NCI-H2227 (cell line): ENCODE results near the gene STIM1.
"Not testable (repeated sequence)": the region's sequence is repeated elsewhere in the genome, so short reads cannot be mapped to it uniquely, and the experiment has no call there.

Experiments
- DNase-seq: peaks from one replicate; lab custom pipeline; 2025; ENCODE audit not compliant: unreplicated experiment; lab: John Stamatoyannopoulos, UW

The STIM1 gene

DNA sequence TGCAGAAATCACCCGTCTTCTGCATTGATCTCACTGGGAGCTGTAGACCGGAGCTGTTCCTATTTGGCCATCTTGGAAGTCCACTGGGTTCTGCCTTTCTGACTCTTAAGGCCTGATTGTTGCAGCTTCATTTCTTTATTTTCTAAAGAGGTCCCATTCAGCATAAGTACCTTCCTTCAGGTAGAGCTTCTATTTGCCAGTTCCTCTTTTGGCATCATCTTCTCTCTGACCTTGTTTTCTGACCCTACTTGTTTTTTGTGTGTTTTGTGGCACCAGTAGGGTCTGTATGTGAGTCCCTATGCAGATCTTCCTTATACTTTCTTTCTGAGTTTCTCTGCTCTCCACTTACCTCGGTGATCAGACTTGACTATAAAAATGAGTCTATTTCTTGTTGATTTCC, 161.7 kb downstream of the STIM1 start:
- no peak for DNase-seq

DNA sequence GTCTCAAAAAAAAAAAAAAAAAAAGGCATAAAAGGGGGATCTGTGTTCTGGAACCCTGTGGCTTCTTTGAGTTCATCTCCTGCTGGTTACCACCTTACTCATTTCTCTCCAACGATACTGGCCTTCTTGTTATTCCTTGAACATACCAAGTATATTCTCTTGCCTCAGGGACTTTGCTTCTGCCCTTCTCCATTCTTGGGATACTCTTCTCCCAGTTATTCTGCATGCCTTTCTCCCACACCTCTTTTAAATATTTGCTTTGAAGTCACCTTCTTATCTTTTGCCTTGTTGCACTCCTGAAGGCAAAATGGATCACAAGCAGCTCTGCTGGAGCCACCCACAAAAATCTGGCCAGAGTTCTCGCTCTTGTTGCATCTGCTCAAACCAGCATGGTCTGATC, 163.2 kb downstream of the STIM1 start:
- DNase-seq: no peak

DNA sequence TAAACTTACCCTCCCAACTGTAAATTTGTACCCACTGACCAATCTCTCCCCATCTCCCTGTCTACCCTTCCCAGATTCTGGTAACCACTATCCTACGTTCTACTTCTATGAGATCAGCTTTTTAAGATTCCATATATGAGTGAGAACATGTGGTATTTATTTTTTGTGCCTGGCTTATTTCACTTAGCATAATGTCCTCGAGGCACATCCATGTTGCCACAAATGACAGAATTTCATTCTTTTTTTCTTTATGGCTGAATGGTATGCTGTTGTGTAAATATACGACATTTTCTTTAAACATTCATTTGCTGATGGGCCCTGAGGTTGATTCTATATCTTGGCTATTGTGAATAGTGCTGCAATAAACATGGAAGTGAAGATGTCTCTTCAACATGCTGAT, 164.4 kb downstream of the STIM1 start:
- no peak for DNase-seq

DNA sequence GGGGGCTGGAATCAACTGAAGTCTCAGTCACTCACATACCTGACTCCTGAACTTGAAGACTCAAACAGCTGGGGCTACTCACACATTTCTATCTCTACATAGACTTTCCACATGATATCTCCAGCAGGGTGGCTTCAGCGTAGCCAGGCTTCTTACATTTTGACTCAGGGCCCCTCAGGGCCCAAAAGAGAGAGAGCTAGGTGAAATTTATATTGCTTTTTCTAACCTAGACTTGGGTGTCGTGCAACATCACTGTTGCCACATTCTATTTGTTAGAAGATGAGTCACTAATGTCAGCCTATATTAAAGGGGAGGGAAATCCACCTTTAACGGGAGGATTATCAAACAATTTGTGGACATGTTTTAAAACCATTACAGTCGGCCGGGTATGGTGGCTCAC, 167.2 kb downstream of the STIM1 start:
- no peak for DNase-seq

DNA sequence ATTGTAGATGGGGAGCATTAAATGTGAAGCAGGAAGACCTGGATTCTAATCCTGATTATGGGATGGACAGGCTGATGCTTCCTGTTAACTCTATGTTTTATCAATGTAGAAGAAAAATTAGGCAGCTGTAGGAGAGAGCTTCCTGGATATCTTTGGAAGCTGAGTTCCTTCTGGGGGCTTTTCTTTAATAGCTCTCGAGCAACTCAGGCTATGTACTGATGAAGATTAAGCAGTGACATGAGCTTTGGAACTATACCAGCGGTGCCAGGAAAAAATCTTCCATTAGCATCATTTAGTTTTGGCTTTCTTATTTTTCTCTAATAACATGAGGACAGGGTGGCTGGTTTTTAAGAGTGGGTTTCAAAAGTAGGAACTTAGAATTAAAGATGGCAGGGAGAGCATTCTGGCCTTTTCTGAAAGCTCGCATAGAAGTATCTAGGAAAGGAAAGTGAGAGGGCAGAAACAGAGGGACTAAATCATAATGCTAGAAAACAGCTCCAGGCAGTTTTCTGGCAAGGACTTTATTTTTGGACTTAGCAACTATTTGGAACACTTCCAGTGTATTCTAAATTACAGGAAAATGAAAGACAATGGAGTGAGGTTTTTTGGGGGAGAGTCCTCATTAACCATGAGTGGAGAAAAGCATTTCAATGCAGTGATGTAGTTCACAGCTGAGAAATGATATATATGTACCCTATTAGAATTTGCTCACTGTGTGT, 169.9 kb downstream of the STIM1 start:
- DNase-seq: no peak

DNA sequence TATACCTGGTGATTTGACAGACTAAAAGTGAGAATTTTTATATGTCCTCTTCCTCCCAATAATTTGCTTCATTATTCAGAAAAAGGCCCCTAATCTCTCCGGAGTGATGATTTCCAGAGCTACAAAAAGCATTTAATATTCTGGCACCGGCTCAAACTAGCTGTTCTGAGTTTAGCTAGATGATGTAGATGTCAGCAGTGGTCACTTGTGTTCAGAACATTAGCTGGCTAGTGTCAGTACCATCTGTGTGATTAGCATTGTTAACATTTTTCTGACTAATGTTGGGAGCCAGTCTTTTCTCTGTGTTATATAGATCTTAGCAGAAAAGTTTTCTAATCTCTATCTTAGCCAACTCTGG, 170.5 kb downstream of the STIM1 start:
- no peak for DNase-seq

DNA sequence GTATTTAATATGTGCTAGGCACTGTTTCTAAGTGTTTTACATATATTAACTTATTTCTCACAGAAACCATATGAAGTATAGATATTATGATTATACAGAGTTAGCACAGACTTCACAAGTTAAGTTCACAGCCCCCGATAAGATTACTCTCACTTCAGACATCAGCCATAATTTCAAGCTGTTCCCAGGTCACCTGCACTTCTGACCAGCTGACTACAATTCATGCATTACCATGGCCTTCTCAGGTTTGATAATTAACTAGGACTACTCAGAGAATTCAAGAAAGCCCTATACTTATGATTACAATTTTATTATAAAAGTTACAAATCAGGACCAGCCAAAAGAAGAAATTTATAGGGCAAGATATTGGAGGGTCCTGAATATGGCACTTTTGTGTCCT, 170.9 kb downstream of the STIM1 start:
- no peak for DNase-seq

DNA sequence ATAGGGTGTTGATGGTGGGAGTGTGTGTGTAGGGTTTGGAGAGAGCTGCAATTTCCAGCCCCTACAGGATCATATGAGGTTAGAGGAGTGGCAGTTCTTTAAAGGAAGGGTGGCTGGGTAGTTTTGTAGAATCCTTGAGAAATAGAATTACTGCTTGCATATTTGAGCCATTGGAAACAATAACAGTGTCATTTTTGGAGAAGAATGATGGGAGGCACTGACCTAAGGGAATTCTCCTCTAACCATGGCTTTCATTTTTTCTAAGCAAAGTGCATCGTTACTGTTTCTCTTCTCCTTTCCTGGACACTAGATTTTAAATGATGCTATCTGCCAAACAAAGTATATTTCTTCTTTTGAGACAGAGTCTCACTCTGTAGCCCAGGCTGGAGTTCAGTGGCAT, 172.3 kb downstream of the STIM1 start:
- DNase-seq: no peak

DNA sequence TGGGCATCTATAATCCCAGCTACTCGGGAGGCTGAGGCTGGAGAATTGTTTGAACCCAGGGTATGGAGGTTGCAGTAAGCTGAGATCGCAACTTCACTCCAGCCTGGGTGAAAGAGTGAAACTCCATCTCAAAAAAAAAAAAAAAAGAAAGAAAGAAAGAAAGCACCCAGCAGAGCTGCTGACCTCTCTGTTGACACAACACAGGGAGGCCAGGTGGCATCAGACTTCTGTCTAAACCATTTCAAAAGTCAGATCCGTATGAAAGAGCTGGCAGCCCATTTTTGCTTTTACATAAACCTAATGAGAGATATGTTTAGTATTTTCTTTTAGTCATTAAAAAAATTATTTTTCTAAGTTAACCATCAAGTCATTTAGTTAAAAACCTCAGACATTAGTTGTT, 174.7 kb downstream of the STIM1 start:
- no peak for DNase-seq

DNA sequence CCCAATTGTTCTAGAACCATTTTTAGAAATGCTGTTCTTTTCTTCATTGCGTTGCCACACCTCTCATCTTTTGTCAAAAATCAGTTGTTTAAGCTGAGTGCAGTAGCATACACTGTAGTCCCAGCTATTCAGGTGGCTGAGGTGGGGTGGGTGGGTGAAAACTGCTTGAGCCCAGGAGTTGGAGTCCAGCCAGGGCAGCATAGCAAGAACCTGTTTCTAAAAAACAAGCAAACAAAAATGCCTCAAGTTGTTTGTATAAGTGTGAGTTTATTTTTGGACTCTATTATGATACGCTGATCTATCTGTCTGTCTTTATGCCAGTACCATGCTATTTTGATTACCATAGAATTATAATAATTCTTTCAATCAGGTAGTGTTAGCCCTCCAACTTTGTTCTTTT, 176.6 kb downstream of the STIM1 start:
- DNase-seq: no peak

DNA sequence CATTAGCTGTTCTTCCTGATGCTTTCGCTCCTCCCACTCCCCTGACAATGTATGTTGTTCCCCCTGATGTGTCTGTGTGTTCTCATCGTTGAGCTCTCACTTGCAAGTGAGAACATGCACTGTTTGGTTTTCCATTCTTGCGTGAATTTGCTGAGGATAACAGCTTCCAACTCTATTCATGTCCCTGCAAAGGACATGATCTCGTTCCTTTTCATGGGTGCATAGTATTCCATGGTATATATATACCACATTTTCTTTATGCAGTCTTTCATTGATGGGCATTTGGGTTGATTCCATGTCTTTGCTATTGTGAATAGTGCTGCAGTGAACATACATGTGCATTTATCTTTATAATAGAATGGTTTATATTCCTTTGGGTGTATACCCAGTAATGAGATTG, 180.5 kb downstream of the STIM1 start:
- no peak for DNase-seq

DNA sequence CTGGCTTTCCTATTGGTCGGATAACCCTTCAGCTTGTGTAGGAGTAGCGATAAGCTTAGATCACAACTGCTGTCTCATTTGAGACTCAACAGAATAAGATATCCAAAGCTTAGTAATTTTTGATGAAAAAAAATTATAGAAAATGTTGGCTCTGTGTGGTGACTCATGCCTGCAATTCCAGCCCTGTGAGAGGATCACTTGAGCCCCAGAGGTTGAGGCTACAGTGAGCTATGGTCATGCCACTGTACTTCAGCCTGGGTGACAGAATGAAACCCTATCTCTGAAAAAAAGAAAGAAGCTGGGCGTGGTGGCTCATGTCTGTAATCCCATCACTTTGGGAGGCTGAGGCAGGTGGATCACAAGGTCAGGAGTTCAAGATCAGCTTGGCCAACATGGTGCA, 183.5 kb downstream of the STIM1 start:
- DNase-seq: no peak

DNA sequence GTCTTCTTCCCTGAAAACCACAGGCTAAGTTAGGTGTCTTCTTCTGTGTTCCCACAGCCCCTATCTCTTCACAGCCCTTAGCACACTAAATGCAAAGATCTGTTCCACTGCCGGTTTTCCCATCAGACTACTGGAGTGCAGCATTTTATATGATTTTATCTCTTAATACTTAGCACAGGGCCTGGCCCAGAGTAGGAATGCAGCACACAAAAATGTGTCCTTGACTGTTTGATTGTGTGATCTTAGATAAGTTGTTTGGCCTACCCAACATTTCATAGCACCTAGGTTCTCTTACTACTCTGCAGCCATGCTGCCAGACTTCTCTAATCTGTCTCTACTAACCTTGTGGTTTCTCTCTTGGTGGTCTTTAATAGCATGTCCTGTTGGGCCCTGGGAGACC, 185.0 kb downstream of the STIM1 start:
- DNase-seq: no peak

DNA sequence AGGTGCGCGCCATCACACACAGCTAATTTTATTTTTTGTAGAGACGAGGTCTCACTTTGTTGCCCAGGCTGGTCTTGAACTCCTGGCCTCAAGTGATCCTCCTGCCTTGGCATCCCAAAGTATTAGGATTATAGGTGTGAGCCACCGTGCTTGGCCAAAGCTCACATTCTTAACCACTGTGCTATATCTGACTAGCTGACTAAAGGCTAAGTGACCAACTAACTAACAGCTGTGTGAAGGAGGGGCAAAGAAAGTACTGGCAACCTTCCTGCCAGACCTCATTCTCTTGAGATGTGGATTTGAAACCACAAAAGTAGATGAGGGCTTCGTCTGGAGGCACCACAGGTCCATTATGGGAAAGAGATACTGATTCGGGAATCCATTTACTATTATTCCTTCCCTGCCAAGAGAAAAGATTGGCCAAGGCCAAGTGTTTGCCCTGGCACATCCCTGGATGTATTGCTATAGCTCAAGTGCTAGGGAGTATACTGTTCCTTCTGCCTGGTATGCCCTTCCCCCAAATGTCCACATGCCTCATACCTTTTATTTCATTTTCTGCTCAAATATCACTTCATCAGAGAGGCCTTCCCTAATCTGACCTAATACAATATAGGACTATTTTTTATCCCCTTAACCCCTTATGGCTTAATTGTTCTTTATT, 186.4 kb downstream of the STIM1 start:
- DNase-seq: no peak

DNA sequence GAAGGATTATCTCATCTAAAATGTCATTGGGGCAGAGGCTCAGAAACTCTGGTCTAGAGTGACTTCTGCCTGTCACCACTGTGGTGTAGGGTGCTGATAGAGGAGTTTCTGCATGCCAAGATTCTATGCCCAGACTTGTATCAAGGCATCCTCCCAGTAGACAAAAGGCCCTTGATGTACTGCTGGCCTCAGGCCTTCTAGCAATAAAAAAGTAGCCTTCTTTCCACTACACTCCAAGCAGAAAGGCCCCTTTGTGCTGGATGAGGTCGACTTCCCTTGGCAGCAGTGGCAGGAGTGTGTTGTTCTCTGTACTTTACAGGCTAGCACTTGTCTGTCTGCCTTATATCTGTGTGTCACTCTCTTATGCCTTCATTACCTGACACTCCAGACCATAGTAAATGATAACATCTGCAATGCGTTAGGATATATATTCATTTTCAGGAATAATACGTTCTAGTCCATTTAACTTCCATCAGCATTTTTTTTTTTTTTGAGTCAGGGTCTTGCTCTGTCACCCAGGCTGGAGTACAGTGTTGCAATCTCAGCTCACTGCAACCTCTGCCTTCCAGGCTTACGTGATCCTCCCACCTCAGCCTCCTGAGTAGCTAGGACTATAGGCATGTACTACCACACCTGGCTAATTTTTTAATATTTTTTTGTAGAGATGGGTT, 189.6 kb downstream of the STIM1 start:
- DNase-seq: no peak

DNA sequence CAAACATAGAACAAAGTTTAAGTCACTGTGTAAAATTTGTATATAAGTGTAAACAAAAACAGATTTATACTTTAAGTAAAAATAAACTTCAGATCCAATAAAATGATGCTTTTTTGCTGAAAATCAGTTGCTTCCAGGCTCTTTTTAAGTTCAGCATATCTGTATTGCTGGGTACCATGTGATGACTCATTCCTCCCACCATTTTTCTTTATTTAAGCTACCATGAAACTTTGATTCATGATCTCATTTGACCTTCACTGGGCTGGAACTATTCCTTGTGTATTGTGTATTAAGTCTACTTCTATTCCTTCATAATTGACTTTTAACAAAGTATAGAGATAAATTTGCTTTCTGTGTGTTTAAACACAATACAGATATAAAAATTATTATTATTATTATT, 192.9 kb downstream of the STIM1 start:
- no peak for DNase-seq

DNA sequence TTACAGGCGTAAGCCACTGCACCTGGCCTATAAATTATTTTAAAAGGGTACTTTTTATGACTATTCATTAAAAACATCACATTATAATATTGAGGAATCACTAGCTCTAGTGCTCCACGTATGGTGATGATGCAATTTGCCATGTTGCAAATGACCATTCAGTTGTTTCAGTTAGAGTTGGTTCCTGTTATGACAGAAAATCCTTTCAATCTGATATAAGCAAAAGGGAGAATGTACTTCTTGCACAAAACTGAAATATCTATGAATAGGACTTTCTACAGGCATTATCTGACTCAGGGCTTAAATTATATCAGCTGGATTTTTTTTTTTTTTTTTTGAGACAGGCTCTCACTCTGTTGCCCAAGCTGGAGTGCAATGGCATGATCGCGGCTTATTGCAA, 193.5 kb downstream of the STIM1 start:
- no peak for DNase-seq

DNA sequence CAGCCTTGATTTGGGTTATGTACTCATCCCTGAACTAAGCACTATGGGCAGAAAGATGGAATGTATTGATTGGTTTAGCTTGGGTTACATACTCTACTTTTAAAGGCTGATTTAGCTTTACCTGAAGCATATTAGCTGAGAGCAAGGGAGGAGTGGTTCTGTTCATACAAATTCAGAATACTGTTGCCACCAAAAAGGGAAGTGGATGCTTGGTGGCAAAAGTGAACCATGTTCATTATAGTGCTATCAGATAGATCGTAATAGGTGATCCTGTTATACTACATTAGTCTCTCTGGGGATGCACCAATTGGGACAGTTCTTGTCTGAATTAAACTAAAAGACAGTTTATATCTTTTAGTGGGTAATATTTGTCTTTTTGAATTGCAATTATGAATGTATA, 194.7 kb downstream of the STIM1 start:
- no peak for DNase-seq

DNA sequence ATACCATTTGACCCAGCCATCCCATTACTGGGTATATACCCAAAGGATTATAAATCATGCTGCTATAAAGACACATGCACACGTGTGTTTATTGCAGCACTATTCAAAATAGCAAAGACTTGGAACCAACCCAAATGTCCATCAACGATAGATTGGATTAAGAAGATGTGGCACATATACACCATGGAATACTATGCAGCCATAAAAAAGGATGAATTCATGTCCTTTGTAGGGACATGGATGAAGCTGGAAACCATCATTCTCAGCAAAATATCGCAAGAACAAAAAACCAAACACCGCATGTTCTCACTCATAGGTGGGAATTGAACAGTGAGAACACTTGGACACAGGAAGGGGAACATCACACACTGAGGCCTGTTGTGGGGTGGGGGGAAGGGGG, 197.7 kb downstream of the STIM1 start:
- DNase-seq: not testable (repeated sequence)

DNA sequence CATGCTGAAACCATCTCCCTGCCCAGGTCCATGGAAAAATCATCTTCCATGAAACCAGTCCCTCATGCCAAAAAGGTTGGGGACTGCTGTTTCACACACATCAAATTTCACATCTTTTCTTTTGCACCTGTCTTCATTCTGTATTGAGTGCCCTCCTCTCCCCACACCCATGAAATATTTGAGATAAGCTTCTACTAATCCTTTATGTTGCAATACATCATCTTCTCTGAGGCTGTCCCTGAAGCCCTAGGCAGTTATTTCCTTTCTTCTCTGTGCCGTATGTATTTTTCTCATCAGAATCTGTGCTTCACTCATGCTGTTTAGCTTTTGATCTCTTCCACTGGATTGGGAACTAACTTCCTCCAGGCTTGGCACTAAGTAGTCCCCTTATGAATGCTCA, 199.2 kb downstream of the STIM1 start:
- no peak for DNase-seq

DNA sequence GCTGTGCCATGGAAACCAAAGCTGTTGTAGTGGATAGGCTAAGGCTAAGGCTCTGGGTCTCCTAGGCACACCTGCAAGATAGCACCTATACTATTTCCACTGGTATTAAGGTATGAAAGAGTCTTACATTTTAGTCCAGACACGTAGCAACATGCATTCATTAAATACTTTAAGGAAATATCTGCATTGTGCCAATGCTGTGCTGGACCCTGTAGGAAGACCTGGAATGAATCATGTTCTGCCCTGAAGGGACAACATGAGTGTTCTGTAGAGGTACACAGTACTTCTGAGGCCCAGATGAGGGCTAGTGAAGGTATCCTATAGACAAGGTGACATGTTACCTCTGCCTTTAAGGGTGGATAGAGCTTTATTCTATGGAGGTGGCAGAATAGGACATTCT, 204.0 kb downstream of the STIM1 start:
- no peak for DNase-seq

DNA sequence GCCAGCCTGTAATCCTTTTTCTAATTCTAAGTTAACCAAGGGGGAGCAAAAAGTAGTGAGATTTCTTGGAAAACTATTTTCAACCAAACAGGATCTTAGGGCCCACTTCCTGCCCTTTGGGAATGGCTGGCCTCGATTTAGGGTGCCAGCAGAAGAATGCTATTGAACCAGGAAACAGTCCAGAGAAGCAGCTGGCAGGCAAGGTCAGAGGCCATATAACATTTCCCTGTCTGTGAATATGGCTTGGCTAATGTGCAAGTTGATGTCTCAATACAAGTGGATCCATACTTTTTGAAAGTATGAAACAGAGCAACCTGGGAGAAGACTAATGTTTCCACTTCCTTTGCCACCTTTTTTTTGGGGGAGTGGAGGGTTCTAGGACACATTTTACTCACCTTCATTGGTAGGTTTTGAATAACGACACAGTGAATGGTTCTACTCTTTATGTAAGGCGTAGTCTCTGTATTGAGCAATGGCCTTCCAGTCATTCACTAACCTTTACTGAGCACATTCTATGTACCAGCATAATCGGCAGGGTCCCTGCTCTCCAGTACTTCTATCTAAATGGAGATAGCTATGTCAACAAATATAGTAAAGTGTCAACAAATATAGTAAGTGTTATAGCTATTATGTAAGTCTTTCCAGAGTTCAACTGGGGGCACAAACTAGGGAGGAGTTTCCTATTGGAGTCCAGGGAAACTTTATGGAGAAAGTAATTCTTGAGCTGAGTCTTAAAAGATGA, 204.9 kb downstream of the STIM1 start:
- DNase-seq: no peak
